NCI-H1417 treated with DMSO at 0.1 percent for 48 hours (cell line): ENCODE data around the gene LRRK2.
"Not testable (repeated sequence)": the region's sequence is repeated elsewhere in the genome, so short reads cannot be mapped to it uniquely, and the experiment has no call there.

Experiments used
- DNase-seq: peaks from one replicate; lab custom pipeline; 2025; lab: John Stamatoyannopoulos, UW

Gene LRRK2

GRCh38 chr12:40315375-40315774 is 90.6 kb downstream of the LRRK2 start:
- no peak for DNase-seq

DNA sequence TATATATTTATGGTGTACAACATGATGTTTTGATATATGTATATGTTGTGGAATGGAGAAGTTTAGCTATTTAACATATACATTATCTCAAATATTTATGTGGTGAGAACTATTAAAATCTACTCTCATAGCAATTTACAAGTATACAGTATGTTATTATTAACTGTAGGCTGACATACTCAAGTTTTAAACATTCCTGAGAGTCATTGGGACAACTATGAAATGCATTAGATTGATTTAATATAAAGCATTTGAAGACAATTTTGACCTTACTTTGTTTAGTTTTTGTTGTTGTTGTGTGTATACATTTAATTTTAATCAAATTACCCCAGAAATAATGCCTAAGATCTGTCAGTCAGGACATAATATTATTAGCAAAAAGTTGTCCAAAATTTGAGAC is 99.5 kb downstream of the LRRK2 start:
- DNase-seq = no peak

DNA sequence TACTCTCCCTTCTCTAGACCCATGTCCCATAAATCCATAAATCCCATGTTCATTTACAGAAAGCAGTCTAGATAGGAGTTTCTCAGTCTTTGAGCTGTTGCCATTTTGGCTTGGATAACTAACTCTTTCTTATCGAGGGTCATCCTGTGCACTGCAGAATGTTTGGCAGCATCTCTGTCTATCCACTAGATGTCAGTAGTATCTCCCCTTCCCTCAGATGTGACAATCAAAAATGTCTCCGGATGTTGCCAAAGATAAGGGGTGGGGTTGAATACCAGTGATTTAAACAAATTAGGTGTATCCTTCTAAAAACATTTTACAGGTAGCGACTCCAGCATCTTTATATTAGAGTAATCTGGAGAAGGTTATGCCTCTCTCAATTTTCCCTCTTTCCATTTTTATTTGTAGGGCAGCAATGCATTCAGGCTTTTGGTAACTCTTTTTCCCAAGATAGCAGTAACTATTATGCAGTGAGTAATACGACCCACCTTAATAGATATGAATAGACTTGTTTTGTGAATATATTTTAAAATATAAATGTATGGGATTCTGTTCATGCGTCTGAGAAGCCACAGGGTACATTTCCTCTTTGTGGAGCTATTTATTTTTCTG is 100.7 kb downstream of the LRRK2 start:
- DNase-seq = peak; percentile 52

DNA sequence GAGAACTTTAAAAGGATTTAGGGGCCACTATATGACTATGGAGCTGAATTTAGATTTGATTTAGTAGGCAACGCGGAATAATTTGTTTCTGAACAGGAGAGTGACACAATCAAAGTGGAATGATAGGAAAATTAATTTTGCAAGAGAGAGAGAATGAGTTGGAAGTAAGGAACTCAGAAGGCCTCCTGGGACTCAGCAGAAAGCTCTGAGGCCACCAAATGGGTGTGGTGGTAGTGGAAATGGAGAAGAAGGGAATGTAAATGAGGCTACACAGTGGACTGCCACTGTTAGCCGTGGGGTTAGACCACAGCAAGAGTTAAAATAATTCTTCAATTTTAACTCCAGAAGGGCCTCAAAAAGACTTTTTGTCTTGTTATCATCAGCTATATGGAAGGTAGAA is 102.7 kb downstream of the LRRK2 start:
- no peak for DNase-seq

- no peak for DNase-seq
Measured at GRCh38 chr12:40330180-40330579, 105.4 kb downstream of the LRRK2 start.

GRCh38 chr12:40331886-40332285 is 107.1 kb downstream of the LRRK2 start:
- no peak for DNase-seq

DNA sequence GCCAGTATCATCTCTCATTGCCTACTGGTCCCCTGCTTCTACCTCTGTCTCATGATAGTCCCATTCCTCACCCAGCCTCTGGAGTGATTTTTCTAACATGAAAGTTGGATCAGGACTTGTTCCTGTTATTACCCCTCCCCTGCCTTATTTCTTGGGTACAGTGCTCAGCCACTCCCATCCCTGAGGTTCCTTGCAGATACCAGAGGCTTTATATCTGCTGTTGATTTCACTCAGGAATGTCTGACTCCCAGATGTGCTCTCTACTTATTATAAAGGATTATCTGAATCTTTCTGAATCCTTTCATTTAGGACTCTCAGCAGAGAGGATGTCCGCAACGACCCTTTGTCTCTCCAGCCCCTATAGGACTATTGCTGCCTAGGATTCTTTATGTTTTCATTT is 111.2 kb downstream of the LRRK2 start:
- DNase-seq = no peak

- DNase-seq = no peak
Measured at GRCh38 chr12:40336573-40337199, 111.9 kb downstream of the LRRK2 start.

DNA sequence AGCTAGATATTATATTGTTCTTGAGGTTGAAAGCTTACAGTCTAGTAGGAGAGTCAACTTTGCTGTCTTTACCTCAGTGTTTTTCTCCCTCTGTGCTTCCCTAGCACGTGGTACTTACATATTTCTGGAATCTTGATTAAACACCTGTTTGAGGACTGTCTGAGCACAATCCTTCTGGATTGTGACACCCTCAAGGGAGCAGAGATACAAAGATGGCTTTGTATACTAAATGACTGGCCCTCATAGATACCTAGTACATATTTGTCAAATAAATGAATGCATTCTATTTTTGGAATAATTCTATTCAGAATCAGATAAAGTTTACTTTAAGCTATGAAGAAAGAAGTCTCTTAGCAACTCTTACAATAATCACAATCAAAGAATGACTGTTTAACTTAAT is 113.3 kb downstream of the LRRK2 start:
- no peak for DNase-seq

- DNase-seq = no peak
Measured at GRCh38 chr12:40338621-40339020, 113.8 kb downstream of the LRRK2 start.

- no peak for DNase-seq
Measured at GRCh38 chr12:40342010-40342409, 117.2 kb downstream of the LRRK2 start.

- no peak for DNase-seq
Measured at GRCh38 chr12:40343124-40343523, 118.3 kb downstream of the LRRK2 start.

GRCh38 chr12:40344312-40344711 is 119.5 kb downstream of the LRRK2 start:
- DNase-seq = no peak

- no peak for DNase-seq
Measured at GRCh38 chr12:40351976-40352375, 127.2 kb downstream of the LRRK2 start.

GRCh38 chr12:40375076-40375475 is 150.3 kb downstream of the LRRK2 start:
- DNase-seq = no peak

GRCh38 chr12:40376533-40377267 is 151.9 kb downstream of the LRRK2 start:
- no peak for DNase-seq

DNA sequence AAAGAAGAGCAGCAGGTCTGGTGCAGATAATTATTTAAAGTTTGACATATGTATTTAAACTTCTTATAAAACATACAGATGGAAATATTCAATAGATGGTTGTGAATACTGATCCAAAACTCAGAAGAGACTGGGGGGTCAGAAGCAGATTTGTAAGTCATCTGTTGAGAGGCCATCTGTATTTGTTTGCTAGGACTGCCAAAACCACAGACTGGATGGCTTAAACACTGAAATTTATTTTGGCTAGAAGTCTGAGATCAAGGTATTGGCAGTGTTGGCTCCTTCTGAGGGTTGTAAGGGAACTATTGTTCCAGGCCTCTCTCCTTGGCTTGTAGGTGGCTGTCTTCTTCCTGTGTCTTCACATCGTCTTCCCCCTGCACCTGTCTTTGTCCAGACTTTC is 153.9 kb downstream of the LRRK2 start:
- DNase-seq = no peak

- DNase-seq = no peak
Measured at GRCh38 chr12:40382217-40382616, 157.4 kb downstream of the LRRK2 start.

DNA sequence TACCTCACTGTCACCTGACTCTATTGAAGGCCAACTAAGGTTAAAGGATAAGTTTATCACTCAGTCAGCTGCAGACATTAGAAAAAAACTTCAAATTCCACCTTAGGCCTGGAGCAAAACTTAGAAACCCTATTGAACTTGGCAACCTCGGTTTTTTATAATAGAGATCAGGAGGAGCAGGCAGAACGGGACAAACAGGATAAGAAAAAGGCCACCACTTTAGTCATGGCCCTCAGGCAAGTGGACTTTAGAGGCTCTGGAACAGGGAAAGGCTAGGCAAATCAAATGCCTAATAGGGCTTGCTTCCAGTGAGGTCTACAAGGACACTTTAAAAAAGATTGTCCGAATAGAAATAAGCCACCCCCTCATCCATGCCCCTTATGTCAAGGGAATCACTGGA is 162.5 kb downstream of the LRRK2 start:
- DNase-seq = not testable (repeated sequence)

- DNase-seq = no peak
Measured at GRCh38 chr12:40390980-40391379, 166.2 kb downstream of the LRRK2 start.

GRCh38 chr12:40393026-40393425 is 168.2 kb downstream of the LRRK2 start:
- DNase-seq = no peak

- DNase-seq = no peak
Measured at GRCh38 chr12:40399656-40400055, 174.9 kb downstream of the LRRK2 start.

GRCh38 chr12:40405419-40405818 is 180.6 kb downstream of the LRRK2 start:
- DNase-seq = no peak
